ENCODE data around the gene TTYH3. TPM values are rescaled to one million over a fixed set of nuclear protein-coding genes. Genes with fewer than 3 reads are reported as not detected.

The TTYH3 gene
- total and polyA plus RNA-seq, 2 of the 13 experiments (the other 11 are each of a cell fraction or from before 2014, with no cell fraction given) = 26.3 to 50.0 TPM

DNA sequence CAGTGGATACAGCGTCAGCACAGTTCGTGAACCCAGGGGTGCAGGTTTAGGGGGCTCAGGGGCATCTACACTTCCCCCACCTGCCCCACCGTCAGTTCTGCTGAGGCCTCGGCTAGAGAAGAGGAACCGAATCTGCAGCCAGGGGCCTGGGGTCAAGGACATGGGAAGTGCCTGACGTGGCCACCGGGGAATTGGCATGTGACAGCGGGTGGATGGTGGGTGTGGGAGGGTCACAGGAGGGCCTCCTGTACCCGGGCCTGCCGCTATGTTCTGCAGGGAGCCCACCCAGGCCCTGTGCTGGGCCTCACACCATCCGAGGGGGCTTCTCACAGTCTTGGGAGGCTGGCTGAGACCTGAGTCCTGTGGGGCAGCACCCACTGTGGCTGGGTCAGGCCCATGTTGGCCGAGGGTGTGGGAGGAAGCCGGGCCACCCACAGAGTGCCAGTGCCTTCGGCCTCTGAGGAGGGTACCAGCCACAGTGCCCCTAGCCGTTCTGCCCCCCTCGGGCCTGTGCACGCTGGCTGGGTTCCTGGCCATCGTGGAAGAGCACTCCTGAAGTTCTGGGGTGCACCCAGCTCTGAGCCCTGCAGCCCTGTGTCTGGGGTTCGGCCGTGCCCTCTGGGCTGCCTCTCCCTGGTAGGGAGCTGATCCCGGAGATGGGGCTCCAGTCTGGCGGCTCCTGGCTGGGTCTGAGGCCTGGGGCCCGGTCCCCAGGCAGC, 5.9 kb downstream of the TTYH3 start (continued):
- TF ChIP-seq, protein P1, sequence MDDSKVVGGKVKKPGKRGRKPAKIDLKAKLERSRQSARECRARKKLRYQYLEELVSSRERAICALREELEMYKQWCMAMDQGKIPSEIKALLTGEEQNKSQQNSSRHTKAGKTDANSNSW (CRISPR knock-in tag; IDR thresholded peaks at IDR 0.05; ENCODE audit: borderline replicate concordance) = no peak
- TF ChIP-seq, protein P2, sequence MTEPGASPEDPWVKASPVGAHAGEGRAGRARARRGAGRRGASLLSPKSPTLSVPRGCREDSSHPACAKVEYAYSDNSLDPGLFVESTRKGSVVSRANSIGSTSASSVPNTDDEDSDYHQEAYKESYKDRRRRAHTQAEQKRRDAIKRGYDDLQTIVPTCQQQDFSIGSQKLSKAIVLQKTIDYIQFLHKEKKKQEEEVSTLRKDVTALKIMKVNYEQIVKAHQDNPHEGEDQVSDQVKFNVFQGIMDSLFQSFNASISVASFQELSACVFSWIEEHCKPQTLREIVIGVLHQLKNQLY (CRISPR knock-in tag; IDR thresholded peaks at IDR 0.05) = no peak
- TF ChIP-seq, protein P3, sequence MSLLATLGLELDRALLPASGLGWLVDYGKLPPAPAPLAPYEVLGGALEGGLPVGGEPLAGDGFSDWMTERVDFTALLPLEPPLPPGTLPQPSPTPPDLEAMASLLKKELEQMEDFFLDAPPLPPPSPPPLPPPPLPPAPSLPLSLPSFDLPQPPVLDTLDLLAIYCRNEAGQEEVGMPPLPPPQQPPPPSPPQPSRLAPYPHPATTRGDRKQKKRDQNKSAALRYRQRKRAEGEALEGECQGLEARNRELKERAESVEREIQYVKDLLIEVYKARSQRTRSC (CRISPR knock-in tag; IDR thresholded peaks at IDR 0.05; ENCODE audit: low read depth) = 0 out of 2 replicates have a peak, but pooled peaks have one; percentile 56
- 0 out of 2 replicates have a peak, but pooled peaks have one; percentile 23 for TF ChIP-seq SRY (CRISPR knock-in tag; IDR thresholded peaks at IDR 0.05)
- TF ChIP-seq ZNF761 (CRISPR knock-in tag; conservative IDR thresholded peaks at IDR 0.05) = no peak
- TF ChIP-seq HOXA3 (CRISPR knock-in tag; IDR thresholded peaks at IDR 0.05) = peak; percentile 22; the same call in 1 of the 2 replicates
- no peak; the same call in 1 of the 2 replicates for TF ChIP-seq MAFF (IDR thresholded peaks at IDR 0.05; ENCODE audit: low read depth, low read length)
- TF ChIP-seq SPEN (CRISPR knock-in tag; IDR thresholded peaks at IDR 0.05; ENCODE audit: low read depth) = peak; percentile 32; the same call in 1 of the 2 replicates
- TF ChIP-seq ELF3 (CRISPR knock-in tag; IDR thresholded peaks at IDR 0.05) = 0 out of 2 replicates have a peak, but pooled peaks have one; percentile 25
- no peak for TF ChIP-seq ZEB1 (IDR thresholded peaks at IDR 0.05; ENCODE audit: insufficient replicate concordance, low read depth)
- TF ChIP-seq ZNF609 (CRISPR knock-in tag; IDR thresholded peaks at IDR 0.05; ENCODE audit: borderline replicate concordance) = 0 out of 2 replicates have a peak, but pooled peaks have one; percentile 21

Data from HepG2 (cell line).